ENCODE data around the gene PAX5.
A peak's percentile ranks its signal among the peaks of the same experiment; 100 is the strongest.
"Not testable (repeated sequence)": the region's sequence is repeated elsewhere in the genome, so short reads cannot be mapped to it uniquely, and the experiment has no call there.

PAX5 gene

GRCh38 chr9:36870960-36871359 is 163.1 kb downstream of the PAX5 start:
- ChIA-PET POLR2A (no interaction called here), CTCF (interaction anchor here (0.6 to 4.7 kb wide), 2 partner anchors 102 to 120 kb away, joined by 3 to 65 read pairs; no protein-coding TSS in a partner anchor)
- TF ChIP-seq ARNT (IDR thresholded peaks at IDR 0.05) (no peak), FOXM1 (IDR thresholded peaks at IDR 0.05; ENCODE audit: borderline replicate concordance) (no peak), TARDBP (IDR thresholded peaks at IDR 0.05) (no peak), BHLHE40 (IDR thresholded peaks at IDR 0.05; ENCODE audit: borderline replicate concordance) (no peak), NFRKB (IDR thresholded peaks at IDR 0.05) (no peak), HDGF (IDR thresholded peaks at IDR 0.05; ENCODE audit: borderline replicate concordance) (no peak), FOXA1 (IDR thresholded peaks at IDR 0.05) (no peak), FOXK2 (IDR thresholded peaks at IDR 0.05) (no peak), SP1 (IDR thresholded peaks at IDR 0.05) (no peak), CTBP1 (IDR thresholded peaks at IDR 0.05; ENCODE audit: borderline replicate concordance) (no peak), L3MBTL2 (conservative IDR thresholded peaks at IDR 0.05) (no peak), ELF4 (IDR thresholded peaks at IDR 0.05) (no peak), SUZ12 (IDR thresholded peaks at IDR 0.05) (no peak), ZNF384 (IDR thresholded peaks at IDR 0.05) (no peak), LEF1 (IDR thresholded peaks at IDR 0.05; ENCODE audit: borderline replicate concordance) (no peak), PKNOX1 (IDR thresholded peaks at IDR 0.05) (no peak)
- DNase-seq (ENCODE audit: extremely low spot score): no peak

- CTCF ChIA-PET; POLR2A ChIA-PET; DNase-seq (ENCODE audit: extremely low spot score): not testable (repeated sequence)
Observed at GRCh38 chr9:36869605-36870004, 164.5 kb downstream of the PAX5 start.

- CTCF ChIA-PET: interaction anchor here (0.7 to 1.4 kb wide), 2 partner anchors 19 to 119 kb away, joined by 3 to 4 read pairs; no protein-coding TSS in a partner anchor
- no peak for DNase-seq (ENCODE audit: extremely low spot score)
- TF ChIP-seq LEF1 (IDR thresholded peaks at IDR 0.05; ENCODE audit: borderline replicate concordance) (no peak), ZNF384 (IDR thresholded peaks at IDR 0.05) (no peak)
- POLR2A ChIA-PET: no interaction called here
Observed at GRCh38 chr9:36868586-36869282, 165.3 kb downstream of the PAX5 start.

- no peak for DNase-seq (ENCODE audit: extremely low spot score)
- ChIA-PET POLR2A (no interaction called here), CTCF (interaction anchor here (1.4 kb wide), 1 partner anchor 120 kb away, joined by 4 read pairs; no protein-coding TSS in a partner anchor)
- TF ChIP-seq ARNT (IDR thresholded peaks at IDR 0.05) (no peak), SP1 (IDR thresholded peaks at IDR 0.05) (no peak), NFRKB (IDR thresholded peaks at IDR 0.05) (no peak), BHLHE40 (IDR thresholded peaks at IDR 0.05; ENCODE audit: borderline replicate concordance) (no peak), CTBP1 (IDR thresholded peaks at IDR 0.05; ENCODE audit: borderline replicate concordance) (no peak)
Observed at GRCh38 chr9:36867672-36868471, 166.2 kb downstream of the PAX5 start.

GRCh38 chr9:36867241-36867640 is 166.8 kb downstream of the PAX5 start:
- CTCF ChIA-PET: no interaction called here

GRCh38 chr9:36866840-36867239 is 167.2 kb downstream of the PAX5 start:
- CTCF ChIA-PET: interaction anchor here (0.7 kb wide), 1 partner anchor 582 kb away, joined by 3 read pairs; no protein-coding TSS in a partner anchor
- DNase-seq (ENCODE audit: extremely low spot score): peak; percentile 58
- no peak for TF ChIP-seq LEF1 (IDR thresholded peaks at IDR 0.05; ENCODE audit: borderline replicate concordance)
- TF ChIP-seq ZNF384 (IDR thresholded peaks at IDR 0.05): no peak
- no peak for TF ChIP-seq PKNOX1 (IDR thresholded peaks at IDR 0.05)
- no peak for TF ChIP-seq ELF4 (IDR thresholded peaks at IDR 0.05)
- no peak for TF ChIP-seq ARNT (IDR thresholded peaks at IDR 0.05)
- TF ChIP-seq CTBP1 (IDR thresholded peaks at IDR 0.05; ENCODE audit: borderline replicate concordance): no peak
- TF ChIP-seq SP1 (IDR thresholded peaks at IDR 0.05): no peak
- no peak for TF ChIP-seq FOXA1 (IDR thresholded peaks at IDR 0.05)
- TF ChIP-seq TARDBP (IDR thresholded peaks at IDR 0.05): no peak
- TF ChIP-seq NFRKB (IDR thresholded peaks at IDR 0.05): no peak
- no peak for TF ChIP-seq FOXM1 (IDR thresholded peaks at IDR 0.05; ENCODE audit: borderline replicate concordance)
- TF ChIP-seq BHLHE40 (IDR thresholded peaks at IDR 0.05; ENCODE audit: borderline replicate concordance): no peak
- no peak for TF ChIP-seq L3MBTL2 (conservative IDR thresholded peaks at IDR 0.05)
- TF ChIP-seq SUZ12 (IDR thresholded peaks at IDR 0.05): no peak
- no peak for TF ChIP-seq HDGF (IDR thresholded peaks at IDR 0.05; ENCODE audit: borderline replicate concordance)
- TF ChIP-seq FOXK2 (IDR thresholded peaks at IDR 0.05): no peak
- POLR2A ChIA-PET: no interaction called here

More at GRCh38 chr9:36867241-36867640, 166.8 kb downstream of the PAX5 start:
- TF ChIP-seq SUZ12 (IDR thresholded peaks at IDR 0.05) (no peak), FOXK2 (IDR thresholded peaks at IDR 0.05) (no peak), HDGF (IDR thresholded peaks at IDR 0.05; ENCODE audit: borderline replicate concordance) (no peak), NFRKB (IDR thresholded peaks at IDR 0.05) (no peak), FOXA1 (IDR thresholded peaks at IDR 0.05) (no peak), CTBP1 (IDR thresholded peaks at IDR 0.05; ENCODE audit: borderline replicate concordance) (no peak), L3MBTL2 (conservative IDR thresholded peaks at IDR 0.05) (no peak), PKNOX1 (IDR thresholded peaks at IDR 0.05) (no peak), SP1 (IDR thresholded peaks at IDR 0.05) (no peak), ARNT (IDR thresholded peaks at IDR 0.05) (no peak), ELF4 (IDR thresholded peaks at IDR 0.05) (no peak), TARDBP (IDR thresholded peaks at IDR 0.05) (no peak), LEF1 (IDR thresholded peaks at IDR 0.05; ENCODE audit: borderline replicate concordance) (no peak), FOXM1 (IDR thresholded peaks at IDR 0.05; ENCODE audit: borderline replicate concordance) (no peak), ZNF384 (IDR thresholded peaks at IDR 0.05) (no peak), BHLHE40 (IDR thresholded peaks at IDR 0.05; ENCODE audit: borderline replicate concordance) (no peak)
- DNase-seq (ENCODE audit: extremely low spot score): no peak
- POLR2A ChIA-PET: no interaction called here
